PC-3 (cell line): ENCODE data around the gene NT5DC3. TPM values are rescaled to one million over a fixed set of nuclear protein-coding genes. Genes with fewer than 3 reads are reported as not detected.

Experiments used
- ATAC-seq: fragments of 200-7000 bp; cut with Tn5 transposase; 2 replicates; pipeline ENCODE4 v1.9.1; 2020; ENCODE audit warnings: mild to moderate bottlenecking, moderate library complexity
- BruUV-seq: library from RNA; stranded (reverse); fragments of 400-500 nt; replicated peaks from 2 replicates; lab custom pipeline; 2021; lab: Mats Ljungman, UMichigan
- CTCF ChIA-PET: fragments of 300-600 bp; sonication (Branson Sonifier 250); formaldehyde crosslinking; loops from one replicate; lab custom pipeline; 2022; ENCODE audit warnings: antibody characterized with exemption; lab: Charles Lee
- POLR2A ChIA-PET: fragments of 300-600 bp; sonication (Branson Sonifier 250); formaldehyde crosslinking; loops from one replicate; lab custom pipeline; 2022; ENCODE audit warnings: antibody characterized with exemption; ENCODE audit not compliant: unreplicated experiment; lab: Charles Lee
- DNase-seq: peaks from one replicate; pipeline ENCODE4 v3.0.0-alpha.2; 2015
- H2AFZ ChIP-seq: fragments of 300-600 bp; sonication (generic); 2 replicates; pipeline ENCODE4 v1.6.0; 2016; ENCODE audit warnings: antibody characterized with exemption, low read length
- H3F3A ChIP-seq: fragments of 300-600 bp; sonication (generic); one replicate; pipeline ENCODE4 v1.6.0; 2017; ENCODE audit warnings: antibody characterized with exemption, low read length, control low read depth, mild to moderate bottlenecking; ENCODE audit not compliant: unreplicated experiment
- H3K27ac ChIP-seq: fragments of 300-600 bp; sonication (generic); 2 replicates; pipeline ENCODE4 v1.5.1; 2016; ENCODE audit warnings: mild to moderate bottlenecking, low read length
- H3K27me3 ChIP-seq: fragments of 300-600 bp; sonication (generic); 2 replicates; pipeline ENCODE4 v1.6.1; 2016; ENCODE audit warnings: low read length, mixed read lengths
- H3K36me3 ChIP-seq: fragments of 300-600 bp; sonication (generic); 2 replicates; pipeline ENCODE4 v1.6.1; 2016; ENCODE audit warnings: low read depth, mixed run types, low read length, mixed read lengths
- H3K4me1 ChIP-seq: fragments of 300-600 bp; sonication (generic); 2 replicates; pipeline ENCODE4 v1.5.1; 2016; ENCODE audit warnings: low read length; ENCODE audit not compliant: insufficient read depth
- H3K4me2 ChIP-seq: fragments of 300-600 bp; sonication (generic); 2 replicates; pipeline ENCODE4 v1.6.0; 2016; ENCODE audit warnings: low read length
- H3K4me3 ChIP-seq: fragments of 300-600 bp; sonication (generic); 2 replicates; pipeline ENCODE4 v1.5.1; 2016; ENCODE audit warnings: mild to moderate bottlenecking, low read length, mixed read lengths
- H3K79me2 ChIP-seq: fragments of 300-600 bp; sonication (generic); 2 replicates; pipeline ENCODE4 v1.6.1; 2017; ENCODE audit warnings: low read length, mixed read lengths
- H3K9ac ChIP-seq: fragments of 300-600 bp; sonication (generic); 2 replicates; pipeline ENCODE4 v1.6.0; 2016; ENCODE audit warnings: mild to moderate bottlenecking, low read length
- H3K9me2 ChIP-seq: fragments of 300-600 bp; sonication (generic); replicated peaks from 2 replicates; pipeline ENCODE4 v1.6.1; 2016; ENCODE audit warnings: mixed run types, low read length, mixed read lengths
- H3K9me3 ChIP-seq: fragments of 300-600 bp; sonication (generic); 2 replicates; pipeline ENCODE4 v1.6.1; 2016; ENCODE audit warnings: low read length, mixed read lengths
- H4K20me1 ChIP-seq: fragments of 300-600 bp; sonication (generic); 2 replicates; pipeline ENCODE4 v1.6.1; 2016; ENCODE audit warnings: low read length, mixed read lengths
- CTCF ChIP-seq: fragments of 300-600 bp; sonication (generic); conservative IDR thresholded peaks from 2 replicates; pipeline ENCODE4 v1.5.1; 2017; ENCODE audit warnings: antibody characterized with exemption, low read depth, mild to moderate bottlenecking, low read length
- EZH2 ChIP-seq: fragments of 300-600 bp; sonication (generic); IDR thresholded peaks from one replicate; pipeline ENCODE4 v1.6.1; 2017; ENCODE audit warnings: antibody characterized with exemption, mild to moderate bottlenecking, low read length; ENCODE audit not compliant: unreplicated experiment
- EZH2phosphoT487 ChIP-seq: fragments of 300-600 bp; sonication (generic); IDR thresholded peaks from 2 replicates; pipeline ENCODE4 v1.6.1; 2018; ENCODE audit warnings: mild to moderate bottlenecking, antibody characterized with exemption, low read length, borderline replicate concordance
- intact Hi-C: fragments of 100-400 bp; cut with micrococcal nuclease; formaldehyde crosslinking; loops from 2 replicates; pipeline ENCODE4 v1.9.0; 2023
- total RNA-seq: library from RNA; depleted of rRNA; stranded (reverse); fragments of >200 nt; gene quantifications from 2 replicates; pipeline ENCODE4 v1.2.3, GENCODE V29; 2014

NT5DC3 gene
- total RNA-seq, 1 experiment from 2014 or later, result 15.7 TPM

- H3F3A ChIP-seq, result no peaks in the 10 kb centered on the region
- no peak overlapping the region for H3K4me3 ChIP-seq
- no peaks in the 10 kb centered on the region for H3K27me3 ChIP-seq
- TF ChIP-seq EZH2, result no peak
- TF ChIP-seq CTCF, result no peak
- TF ChIP-seq EZH2phosphoT487, result no peak
- no peak overlapping the region for H2AFZ ChIP-seq
- ATAC-seq (peak; percentile 67), DNase-seq (peak; percentile 88)
- H3K9me2 ChIP-seq, result no peaks in the 10 kb centered on the region
- H3K4me1 ChIP-seq, result peaks cover 16% of the 10 kb centered on the region
- H4K20me1 ChIP-seq, result no peaks in the 10 kb centered on the region
- peak overlapping the region; percentile 69 for H3K4me2 ChIP-seq
- CTCF ChIA-PET, result no interaction called here
- H3K9ac ChIP-seq, result no peak overlapping the region
- intact Hi-C loops, result no loop called here
- no peaks in the 10 kb centered on the region for H3K79me2 ChIP-seq
- no peaks in the 10 kb centered on the region for H3K36me3 ChIP-seq
- no TSS peak for BruUV-seq
- H3K27ac ChIP-seq, result peak overlapping the region; percentile 38
- H3K9me3 ChIP-seq, result no peaks in the 10 kb centered on the region
- POLR2A ChIA-PET, result no interaction called here
These were observed 93.0 kb downstream of the NT5DC3 start for GRCh38 chr12:103748002-103748401.

DNA sequence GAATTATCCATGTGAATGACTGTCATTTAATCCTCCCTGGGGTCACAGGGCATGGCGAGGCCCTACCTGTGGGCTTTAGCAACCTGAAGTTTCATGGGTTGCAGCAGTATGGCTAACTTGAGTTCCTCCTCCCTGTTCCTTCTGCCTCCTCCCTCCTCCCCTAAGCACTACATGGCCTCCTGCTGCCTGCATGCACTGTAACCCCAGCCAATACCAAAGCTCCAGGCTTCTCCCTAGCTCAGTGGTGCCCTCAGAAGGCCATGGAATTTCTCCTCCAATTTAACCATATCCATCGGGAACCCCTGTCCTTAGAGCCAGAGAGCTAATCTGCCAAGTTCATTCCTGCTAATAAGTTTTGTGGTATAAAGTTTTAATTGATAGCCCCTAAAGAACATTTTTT is 95.1 kb downstream of the NT5DC3 start:
- no peaks in the 10 kb centered on the region for H3K79me2 ChIP-seq
- CTCF ChIA-PET, result no interaction called here

DNA sequence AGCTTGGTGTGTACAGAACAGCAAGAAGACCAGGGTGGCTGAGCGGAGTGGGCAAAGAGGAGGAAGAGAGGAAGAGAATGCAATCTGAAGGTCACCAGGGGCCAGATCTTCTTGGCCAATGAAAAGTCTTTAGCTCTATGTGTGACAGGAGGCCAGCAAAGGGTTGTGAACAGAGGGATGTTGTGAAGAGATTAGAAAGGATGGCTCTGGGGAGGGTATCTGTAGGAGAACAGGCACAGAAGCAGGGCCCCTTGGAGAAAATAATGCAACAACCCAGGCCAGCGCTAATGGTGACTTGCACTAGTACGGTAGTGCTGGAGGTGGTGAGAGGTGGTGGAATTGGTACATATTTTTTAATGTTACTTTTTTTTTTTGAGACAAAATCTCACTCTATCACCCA is 97.2 kb downstream of the NT5DC3 start:
- no peak overlapping the region for H2AFZ ChIP-seq
- ChIA-PET POLR2A (no interaction called here), CTCF (no interaction called here)
- H4K20me1 ChIP-seq, result no peaks in the 10 kb centered on the region
- no TSS peak for BruUV-seq
- intact Hi-C loops, result no loop called here
- no peak overlapping the region for H3K9ac ChIP-seq
- DNase-seq (no peak), ATAC-seq (no peak)
- no peaks in the 10 kb centered on the region for H3F3A ChIP-seq
- H3K4me2 ChIP-seq, result no peak overlapping the region
- H3K27me3 ChIP-seq, result no peaks in the 10 kb centered on the region
- H3K4me3 ChIP-seq, result no peak overlapping the region
- no peaks in the 10 kb centered on the region for H3K9me3 ChIP-seq
- no peaks in the 10 kb centered on the region for H3K9me2 ChIP-seq
- H3K27ac ChIP-seq, result no peak overlapping the region
- peaks cover 22% of the 10 kb centered on the region for H3K4me1 ChIP-seq
- TF ChIP-seq CTCF (no peak), EZH2phosphoT487 (no peak), EZH2 (no peak)
- no peaks in the 10 kb centered on the region for H3K36me3 ChIP-seq
- H3K79me2 ChIP-seq, result no peaks in the 10 kb centered on the region

More for the DNA sequence above, 95.1 kb downstream of the NT5DC3 start:
- no peak for TF ChIP-seq EZH2phosphoT487
- TF ChIP-seq EZH2, result no peak
- Histone ChIP-seq H2AFZ (no peak overlapping the region), H3K36me3 (no peaks in the 10 kb centered on the region), H3K4me3 (no peak overlapping the region), H4K20me1 (no peaks in the 10 kb centered on the region), H3K9me3 (no peaks in the 10 kb centered on the region), H3F3A (no peaks in the 10 kb centered on the region), H3K27me3 (no peaks in the 10 kb centered on the region), H3K27ac (no peak overlapping the region), H3K9me2 (no peaks in the 10 kb centered on the region), H3K4me2 (no peak overlapping the region), H3K4me1 (peaks cover 24% of the 10 kb centered on the region), H3K9ac (no peak overlapping the region)
- no peak for DNase-seq
- POLR2A ChIA-PET, result no interaction called here
- no TSS peak for BruUV-seq
- intact Hi-C loops, result no loop called here
- ATAC-seq, result no peak
